ENCODE measurements around the gene ARIH1. TPM values are rescaled to one million over a fixed set of nuclear protein-coding genes. Genes with fewer than 3 reads are reported as not detected.
A peak's percentile ranks its signal among the peaks of the same experiment; 100 is the strongest.
"Not testable (repeated sequence)": the region's sequence is repeated elsewhere in the genome, so short reads cannot be mapped to it uniquely, and the experiment has no call there.

The ARIH1 gene
- total RNA-seq, 4 donors from 2014 or later: 28.2 to 215 (median 53.7) TPM

GRCh38 chr15:72616491-72617210 is 142.5 kb downstream of the ARIH1 start:
- Histone ChIP-seq H3K27ac (no peak overlapping the region), H3K27me3 (no peaks in the 10 kb centered on the region), H3K4me1 (no peaks in the 10 kb centered on the region), H3K9me3 (no peaks in the 10 kb centered on the region), H3K4me3 (no peak overlapping the region), H3K36me3 (no peaks in the 10 kb centered on the region)
- no peak for TF ChIP-seq POLR2A (IDR thresholded peaks at IDR 0.05)
- TF ChIP-seq, protein P1, sequence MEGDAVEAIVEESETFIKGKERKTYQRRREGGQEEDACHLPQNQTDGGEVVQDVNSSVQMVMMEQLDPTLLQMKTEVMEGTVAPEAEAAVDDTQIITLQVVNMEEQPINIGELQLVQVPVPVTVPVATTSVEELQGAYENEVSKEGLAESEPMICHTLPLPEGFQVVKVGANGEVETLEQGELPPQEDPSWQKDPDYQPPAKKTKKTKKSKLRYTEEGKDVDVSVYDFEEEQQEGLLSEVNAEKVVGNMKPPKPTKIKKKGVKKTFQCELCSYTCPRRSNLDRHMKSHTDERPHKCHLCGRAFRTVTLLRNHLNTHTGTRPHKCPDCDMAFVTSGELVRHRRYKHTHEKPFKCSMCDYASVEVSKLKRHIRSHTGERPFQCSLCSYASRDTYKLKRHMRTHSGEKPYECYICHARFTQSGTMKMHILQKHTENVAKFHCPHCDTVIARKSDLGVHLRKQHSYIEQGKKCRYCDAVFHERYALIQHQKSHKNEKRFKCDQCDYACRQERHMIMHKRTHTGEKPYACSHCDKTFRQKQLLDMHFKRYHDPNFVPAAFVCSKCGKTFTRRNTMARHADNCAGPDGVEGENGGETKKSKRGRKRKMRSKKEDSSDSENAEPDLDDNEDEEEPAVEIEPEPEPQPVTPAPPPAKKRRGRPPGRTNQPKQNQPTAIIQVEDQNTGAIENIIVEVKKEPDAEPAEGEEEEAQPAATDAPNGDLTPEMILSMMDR (IDR thresholded peaks at IDR 0.05): no peak
- intact Hi-C loops (cut with DNase I; ENCODE audit: low total_unique reads): no loop called here
- no peak for DNase-seq

DNA sequence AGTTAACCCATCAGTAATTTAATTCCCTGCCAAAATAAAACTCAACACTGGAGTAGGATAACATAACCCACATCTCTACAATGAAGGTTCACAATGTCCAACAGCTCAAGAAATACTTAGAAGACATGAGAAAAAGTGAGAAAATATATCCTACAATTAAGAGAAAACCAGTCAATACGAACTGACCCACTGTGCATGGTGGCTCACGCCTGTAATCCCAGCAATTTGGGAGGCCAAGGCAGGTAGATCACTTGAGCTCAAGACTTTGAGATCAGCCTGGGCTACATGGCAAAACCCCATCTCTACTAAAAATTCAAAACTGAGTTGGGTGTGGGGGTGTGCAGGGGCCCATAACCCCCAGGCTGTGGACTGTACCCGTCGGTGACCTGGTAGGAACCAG is 149.7 kb downstream of the ARIH1 start:
- H3K9me3 ChIP-seq; H3K4me1 ChIP-seq; DNase-seq; H3K27ac ChIP-seq; intact Hi-C loops (cut with DNase I; ENCODE audit: low total_unique reads); H3K4me3 ChIP-seq; H3K36me3 ChIP-seq; H3K27me3 ChIP-seq: not testable (repeated sequence)

DNA sequence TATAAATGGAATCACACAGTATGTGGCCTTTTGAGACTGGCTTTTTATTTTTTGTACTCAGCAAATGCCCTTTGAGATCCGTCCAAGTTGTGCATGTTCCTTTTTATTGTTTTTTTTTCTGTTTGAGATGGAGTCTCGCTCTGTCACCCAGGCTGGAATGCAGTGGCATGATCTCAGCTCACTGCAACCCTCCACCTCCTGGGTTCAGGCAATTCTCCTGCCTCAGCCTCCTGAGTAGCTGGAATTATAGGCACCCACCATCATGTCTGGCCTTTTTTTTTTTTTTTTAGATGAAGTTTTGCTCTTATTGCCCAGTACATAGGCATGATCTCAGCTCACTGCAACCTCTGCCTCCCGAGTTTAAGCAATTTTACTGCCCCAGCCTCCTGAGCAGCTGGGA is 152.0 kb downstream of the ARIH1 start:
- H3K36me3 ChIP-seq; intact Hi-C loops (cut with DNase I; ENCODE audit: low total_unique reads); H3K27me3 ChIP-seq; H3K4me1 ChIP-seq; H3K27ac ChIP-seq; H3K9me3 ChIP-seq; DNase-seq; H3K4me3 ChIP-seq: not testable (repeated sequence)

- H3K36me3 ChIP-seq; H3K4me1 ChIP-seq; H3K9me3 ChIP-seq; H3K27me3 ChIP-seq; DNase-seq; H3K27ac ChIP-seq; H3K4me3 ChIP-seq; intact Hi-C loops (cut with DNase I; ENCODE audit: low total_unique reads): not testable (repeated sequence)
These were observed 154.3 kb downstream of the ARIH1 start for GRCh38 chr15:72628249-72629067.

GRCh38 chr15:72629068-72629570 is 155.0 kb downstream of the ARIH1 start:
- H3K27ac ChIP-seq; H3K36me3 ChIP-seq; H3K27me3 ChIP-seq; H3K4me1 ChIP-seq; DNase-seq; intact Hi-C loops (cut with DNase I; ENCODE audit: low total_unique reads); H3K9me3 ChIP-seq; H3K4me3 ChIP-seq: not testable (repeated sequence)

DNA sequence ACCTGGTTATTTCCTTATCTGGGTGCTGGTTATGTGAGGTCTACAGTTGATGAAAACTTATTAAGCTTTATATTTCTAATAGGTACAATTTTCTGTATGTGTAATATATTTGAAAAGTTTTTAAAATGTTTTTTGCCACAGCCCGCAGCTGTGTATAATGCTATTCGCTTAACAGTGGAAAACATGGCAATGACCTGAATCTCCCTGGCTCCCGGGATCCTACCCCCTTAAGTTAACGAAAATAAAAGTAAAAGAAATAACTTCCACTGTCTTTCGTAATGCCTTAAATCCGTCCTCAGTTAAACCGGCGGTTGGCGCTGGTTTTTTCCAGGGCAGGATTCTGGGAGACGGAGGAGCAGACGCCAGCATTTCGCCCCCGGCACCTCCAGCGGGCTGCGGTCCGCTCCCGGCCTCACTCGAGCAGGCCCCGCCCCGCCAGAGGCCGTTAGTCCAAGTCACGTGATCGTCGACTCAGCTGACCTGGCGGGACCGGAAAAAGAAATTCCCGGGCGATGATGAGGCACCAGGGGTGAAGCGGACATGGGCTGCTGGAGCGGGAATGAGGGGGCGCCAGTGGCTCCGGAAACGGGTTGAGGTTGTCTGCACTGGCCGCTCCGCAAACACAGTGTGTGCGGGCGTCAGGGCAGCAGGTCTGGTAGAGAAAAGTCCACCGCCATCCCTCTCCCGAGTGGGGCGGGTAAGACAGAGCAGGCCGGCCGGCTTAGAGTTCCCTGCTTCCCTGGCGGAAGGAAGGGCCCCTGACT is 162.6 kb downstream of the ARIH1 start:
- DNase-seq: peak; percentile 78 to 81
- H3K4me3 ChIP-seq: peak overlapping the region in 1 of 2 donors; percentile 36
- H3K9me3 ChIP-seq; H3K27ac ChIP-seq; intact Hi-C loops (cut with DNase I; ENCODE audit: low total_unique reads); H3K4me1 ChIP-seq; H3K36me3 ChIP-seq; H3K27me3 ChIP-seq: not testable (repeated sequence)

DNA sequence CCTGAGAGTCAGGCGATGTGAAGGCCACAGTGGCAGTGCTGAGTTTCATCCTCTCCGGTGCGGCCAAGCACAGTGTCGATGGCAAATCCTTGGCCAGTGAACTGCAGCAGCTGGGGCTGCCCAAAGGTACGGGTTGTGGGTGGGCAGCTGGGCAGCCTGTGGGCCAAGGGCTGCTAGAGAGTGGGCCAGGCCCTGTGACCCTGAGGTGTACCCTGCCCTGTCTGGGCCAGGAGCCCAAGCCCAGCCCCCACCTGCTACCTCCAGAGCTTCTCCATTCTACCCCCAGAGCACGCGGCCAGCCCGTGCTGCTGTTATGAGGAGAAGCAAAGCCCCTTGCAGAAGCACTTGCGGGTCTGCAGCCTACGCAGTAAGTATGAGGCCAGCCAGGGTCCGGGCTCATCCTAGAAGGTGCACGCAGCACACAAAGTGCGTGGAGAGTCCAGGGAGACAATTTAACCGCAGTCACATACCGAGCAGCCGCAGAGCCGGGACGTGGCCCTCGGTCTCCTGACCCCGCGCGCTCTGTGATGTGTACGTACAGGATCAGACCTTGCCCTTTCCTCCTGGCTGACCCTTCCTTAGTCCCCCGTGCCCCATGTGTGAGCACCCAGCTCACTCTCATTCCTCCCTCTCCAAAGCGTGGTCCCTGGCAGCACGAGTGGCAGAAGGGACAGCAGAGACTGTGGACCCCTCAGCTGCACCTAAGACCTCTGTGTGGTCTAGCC is 165.8 kb downstream of the ARIH1 start:
- DNase-seq; H3K36me3 ChIP-seq; H3K4me1 ChIP-seq; H3K27ac ChIP-seq; H3K4me3 ChIP-seq; H3K9me3 ChIP-seq; H3K27me3 ChIP-seq; intact Hi-C loops (cut with DNase I; ENCODE audit: low total_unique reads): not testable (repeated sequence)

DNA sequence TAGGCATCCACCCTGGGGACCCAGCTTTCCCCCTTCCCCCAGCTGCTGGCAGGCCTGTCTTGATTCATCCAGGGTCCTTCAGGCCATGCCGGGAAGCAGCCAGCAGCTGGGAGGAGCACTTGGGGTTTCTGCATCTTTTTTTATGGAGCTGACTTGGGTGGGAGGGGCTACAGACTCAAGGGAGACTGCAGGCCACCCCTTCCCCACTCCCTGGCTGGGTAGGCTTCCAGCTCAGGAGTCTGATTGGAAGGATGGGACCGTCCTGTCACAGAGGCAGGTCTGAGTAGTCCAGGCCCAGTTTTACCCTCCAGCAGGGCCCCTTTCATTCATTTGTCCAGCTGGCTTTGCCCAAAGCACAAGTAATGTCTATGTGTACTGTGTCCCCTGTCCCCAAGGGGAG is 168.1 kb downstream of the ARIH1 start:
- H3K4me3 ChIP-seq; H3K9me3 ChIP-seq; H3K4me1 ChIP-seq; H3K27me3 ChIP-seq; intact Hi-C loops (cut with DNase I; ENCODE audit: low total_unique reads); H3K27ac ChIP-seq; H3K36me3 ChIP-seq; DNase-seq: not testable (repeated sequence)

DNA sequence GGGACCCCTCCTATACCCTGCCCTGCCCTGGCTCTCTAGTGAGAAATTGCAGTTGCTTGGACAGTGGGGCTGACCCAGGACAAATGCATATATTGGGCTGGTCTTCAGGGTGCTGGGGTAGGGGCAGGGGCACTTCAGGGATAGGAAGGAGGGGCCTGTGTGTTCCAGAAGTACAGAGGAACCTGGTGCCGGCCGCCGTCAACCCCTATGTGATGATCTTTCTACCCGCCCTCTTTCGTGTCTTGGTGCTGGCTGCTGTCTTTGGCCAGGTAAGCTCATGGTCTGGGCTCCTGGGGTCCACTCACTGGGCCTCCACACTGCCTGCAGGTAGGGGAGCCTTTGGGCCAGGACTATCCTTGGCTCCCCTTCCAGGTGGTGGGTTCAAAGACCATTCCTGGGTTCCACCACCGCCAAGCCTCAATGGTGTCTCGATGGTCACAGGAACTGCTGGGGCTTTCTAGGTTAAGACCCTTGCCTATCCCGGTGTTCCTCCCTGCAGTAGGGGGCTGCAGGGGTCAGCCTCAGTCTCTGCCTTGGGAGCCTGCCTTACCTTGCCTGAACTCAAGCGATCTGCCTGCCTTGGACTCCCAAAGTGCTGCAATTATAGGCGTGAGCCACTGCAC is 174.6 kb downstream of the ARIH1 start:
- intact Hi-C loops (cut with DNase I; ENCODE audit: low total_unique reads); H3K9me3 ChIP-seq; DNase-seq; H3K4me1 ChIP-seq; H3K27ac ChIP-seq; H3K36me3 ChIP-seq; H3K27me3 ChIP-seq; H3K4me3 ChIP-seq: not testable (repeated sequence)

All from uterus (tissue), 4 donors.